GM21825 (cell line): Measurements from ENCODE around the gene DEGS1.
"Not testable (repeated sequence)": the region's sequence is repeated elsewhere in the genome, so short reads cannot be mapped to it uniquely, and the experiment has no call there.

Experiments used
- ATAC-seq: cut with Tn5 transposase; IDR thresholded peaks from one replicate; pipeline ENCODE4 v1.9.1; 2021; ENCODE audit warnings: mild to moderate bottlenecking, moderate library complexity; ENCODE audit not compliant: unreplicated experiment

The DEGS1 gene

DNA sequence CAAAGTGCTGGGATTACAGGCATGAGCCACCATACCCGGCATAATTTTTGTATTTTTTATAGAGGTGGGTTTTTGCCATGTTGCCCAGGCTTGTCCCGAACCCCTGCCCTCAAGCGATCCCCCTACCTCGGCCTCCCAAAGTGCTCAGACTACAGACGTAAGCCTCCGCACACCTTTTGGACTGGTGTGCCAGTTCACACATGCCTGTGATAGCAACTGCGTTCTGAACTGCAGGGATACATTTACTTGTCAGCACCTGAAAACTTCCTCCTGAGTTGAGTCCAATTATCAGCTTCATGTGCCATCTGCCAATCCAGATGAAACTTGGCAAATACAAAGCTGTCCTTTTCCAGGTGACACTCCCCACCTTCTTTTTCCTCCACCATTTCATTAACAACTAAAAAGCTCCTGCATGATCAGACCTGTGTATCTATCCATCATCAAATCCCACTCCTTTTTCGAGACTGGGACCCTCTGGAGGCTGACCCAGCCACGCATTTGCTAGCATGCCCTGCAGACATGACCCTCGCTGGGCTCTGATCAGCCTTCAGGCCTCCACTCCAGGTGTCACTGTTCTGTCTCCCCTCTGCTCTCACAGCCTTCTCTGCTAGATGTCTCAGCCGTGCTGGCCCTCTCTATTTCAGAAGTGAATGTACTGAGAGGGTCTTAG lies 2.1 kb upstream of the DEGS1 start:
- ATAC-seq, result no peak

DNA sequence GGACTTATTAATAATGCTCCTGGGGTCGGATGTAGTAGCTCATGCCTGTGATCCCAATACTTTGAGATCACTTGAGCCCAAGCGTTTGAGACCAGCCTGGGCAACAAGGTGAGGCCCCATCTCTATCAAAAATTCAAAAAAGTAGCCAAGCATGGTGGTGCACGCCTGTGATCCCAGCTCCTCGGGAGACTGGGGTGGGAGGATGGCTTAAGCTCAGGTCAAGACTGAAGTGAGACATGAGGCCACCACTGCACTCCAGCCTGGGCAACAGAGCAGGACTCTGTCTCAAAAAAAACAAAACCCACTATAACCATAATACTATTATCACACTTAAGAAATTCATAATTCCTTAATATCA lies 1.6 kb upstream of the DEGS1 start:
- ATAC-seq, result no peak

DNA sequence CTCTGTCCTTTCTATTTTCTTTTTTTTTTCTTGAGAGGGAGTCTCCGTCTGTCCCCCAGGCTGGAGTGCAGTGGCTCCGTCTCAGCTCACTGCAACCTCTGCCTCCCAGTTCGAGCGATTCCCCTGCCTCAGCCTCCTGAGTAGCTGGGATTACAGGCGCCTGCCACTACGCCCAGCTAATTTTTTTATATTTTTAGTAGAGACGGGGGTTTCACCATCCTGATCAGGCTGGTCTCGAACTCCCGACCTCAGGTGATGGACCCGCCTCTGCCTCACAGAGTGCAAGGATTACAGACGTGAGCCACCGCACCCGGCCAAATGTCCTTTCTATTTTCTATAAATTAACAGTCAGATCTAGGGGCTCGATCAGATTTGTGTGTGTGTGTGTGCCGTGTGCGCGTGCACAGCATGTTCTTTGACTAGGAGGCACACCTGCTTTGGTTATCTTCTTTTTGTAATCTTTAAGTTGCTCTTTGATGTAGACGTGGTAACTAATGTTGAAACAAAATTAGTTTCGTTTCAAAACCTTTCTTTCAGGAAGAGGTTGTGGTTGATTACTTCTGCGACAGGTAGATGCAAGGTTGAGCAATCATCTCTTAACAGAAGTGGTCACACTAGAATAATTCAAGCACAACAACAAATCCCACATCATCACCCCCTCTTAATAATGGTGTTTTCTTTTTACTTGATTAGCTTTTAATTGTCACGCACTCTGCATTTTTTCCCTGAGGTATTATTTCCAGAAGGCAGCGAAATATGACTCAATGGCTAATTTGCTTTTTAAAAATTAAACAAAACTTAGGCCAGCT lies 779 bp upstream of the DEGS1 start:
- ATAC-seq, result peak; percentile 40

DNA sequence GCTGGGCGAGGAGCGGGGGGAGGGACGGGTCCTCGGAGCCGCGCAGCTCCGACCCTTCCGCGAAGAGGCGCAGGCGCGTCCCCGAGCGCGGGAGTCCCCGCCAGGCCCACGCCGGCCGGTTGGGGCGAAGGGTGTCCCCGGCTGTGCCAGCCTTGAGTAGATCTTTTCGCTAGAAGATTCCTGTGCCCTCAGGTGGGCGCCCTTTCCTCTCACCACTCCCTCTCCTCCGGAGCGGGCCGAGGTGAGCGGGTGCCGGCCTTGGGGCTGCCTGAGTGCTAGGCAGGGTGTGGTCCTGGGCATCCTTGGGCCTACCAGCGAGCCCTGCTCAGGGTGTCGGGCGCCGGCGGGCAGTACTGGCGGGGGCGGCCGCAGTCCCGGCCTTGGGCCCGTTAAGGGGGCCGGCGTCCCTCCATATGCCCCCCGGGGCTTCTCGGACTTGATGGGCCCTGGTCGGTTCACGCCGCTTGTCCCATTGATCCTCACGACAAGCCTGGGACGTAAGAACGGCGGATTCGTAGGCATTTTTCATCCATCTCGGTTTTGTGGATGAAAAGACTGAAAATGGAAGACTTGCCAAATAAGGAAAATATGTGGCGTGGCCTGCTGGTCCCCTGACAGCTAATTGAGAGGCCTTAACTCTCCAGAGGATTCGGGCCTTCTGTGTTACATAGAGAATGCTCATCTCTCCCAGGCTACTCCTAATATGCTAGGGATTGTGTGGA lies 712 bp downstream of the DEGS1 start:
- ATAC-seq, result peak; percentile 47

DNA sequence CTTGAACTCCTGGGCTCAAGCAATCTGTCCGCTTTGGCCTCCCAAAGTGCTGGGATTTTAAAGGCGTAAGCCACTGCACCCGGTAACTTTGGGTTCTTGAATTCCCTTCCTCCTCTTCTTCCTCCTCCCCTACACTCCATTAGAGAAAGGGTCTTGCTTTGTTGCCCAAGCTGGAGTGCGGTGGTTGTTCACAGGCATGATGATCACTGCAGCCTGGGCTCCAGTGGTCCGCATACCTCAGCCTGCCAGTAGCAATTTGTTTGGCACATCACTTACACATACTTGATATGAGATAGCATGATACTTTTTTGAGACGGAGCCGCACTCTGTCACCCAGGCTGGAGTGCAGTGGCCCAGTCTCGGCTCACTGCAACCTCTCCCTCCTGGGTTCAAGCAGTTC lies 2.2 kb downstream of the DEGS1 start:
- no peak for ATAC-seq

DNA sequence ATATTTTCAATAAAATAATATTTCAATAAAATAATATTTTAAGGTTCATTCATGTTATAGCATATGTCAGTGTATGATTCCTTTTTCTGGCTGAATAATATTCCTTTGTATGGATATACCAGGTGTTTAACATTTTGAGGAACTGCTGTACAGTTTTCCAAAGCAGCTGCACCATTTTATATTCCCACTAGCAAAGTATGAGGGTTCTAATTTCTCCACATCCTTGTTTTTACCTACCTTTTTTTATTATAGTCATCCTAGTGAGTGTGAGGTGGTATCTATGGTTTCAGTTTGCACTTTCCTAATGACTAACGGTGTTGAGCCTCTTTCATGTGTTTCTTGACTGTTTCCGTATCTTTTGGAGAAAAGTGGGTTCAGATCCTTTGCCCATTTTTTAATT lies 5.2 kb downstream of the DEGS1 start:
- ATAC-seq, result no peak

DNA sequence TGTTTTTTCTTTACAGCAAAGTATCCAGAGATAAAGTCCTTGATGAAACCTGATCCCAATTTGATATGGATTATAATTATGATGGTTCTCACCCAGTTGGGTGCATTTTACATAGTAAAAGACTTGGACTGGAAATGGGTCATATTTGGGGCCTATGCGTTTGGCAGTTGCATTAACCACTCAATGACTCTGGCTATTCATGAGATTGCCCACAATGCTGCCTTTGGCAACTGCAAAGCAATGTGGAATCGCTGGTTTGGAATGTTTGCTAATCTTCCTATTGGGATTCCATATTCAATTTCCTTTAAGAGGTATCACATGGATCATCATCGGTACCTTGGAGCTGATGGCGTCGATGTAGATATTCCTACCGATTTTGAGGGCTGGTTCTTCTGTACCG lies 6.5 kb downstream of the DEGS1 start:
- no peak for ATAC-seq

DNA sequence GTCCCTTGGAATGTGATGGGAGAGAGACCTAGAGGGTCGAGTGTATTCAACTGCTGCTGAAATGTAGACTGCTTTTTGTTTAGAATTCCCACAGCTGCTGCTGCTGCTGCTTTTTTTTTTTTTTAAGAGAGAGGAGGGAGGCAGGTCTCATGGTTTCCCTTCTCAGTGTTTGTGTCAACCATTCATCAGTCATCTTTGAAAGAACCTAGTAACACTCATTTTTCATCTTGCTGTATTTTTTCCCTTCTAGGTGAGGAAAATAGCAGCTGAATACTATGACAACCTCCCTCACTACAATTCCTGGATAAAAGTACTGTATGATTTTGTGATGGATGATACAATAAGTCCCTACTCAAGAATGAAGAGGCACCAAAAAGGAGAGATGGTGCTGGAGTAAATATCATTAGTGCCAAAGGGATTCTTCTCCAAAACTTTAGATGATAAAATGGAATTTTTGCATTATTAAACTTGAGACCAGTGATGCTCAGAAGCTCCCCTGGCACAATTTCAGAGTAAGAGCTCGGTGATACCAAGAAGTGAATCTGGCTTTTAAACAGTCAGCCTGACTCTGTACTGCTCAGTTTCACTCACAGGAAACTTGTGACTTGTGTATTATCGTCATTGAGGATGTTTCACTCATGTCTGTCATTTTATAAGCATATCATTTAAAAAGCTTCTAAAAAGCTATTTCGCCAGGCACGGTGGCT lies 9.2 kb downstream of the DEGS1 start:
- no peak for ATAC-seq

DNA sequence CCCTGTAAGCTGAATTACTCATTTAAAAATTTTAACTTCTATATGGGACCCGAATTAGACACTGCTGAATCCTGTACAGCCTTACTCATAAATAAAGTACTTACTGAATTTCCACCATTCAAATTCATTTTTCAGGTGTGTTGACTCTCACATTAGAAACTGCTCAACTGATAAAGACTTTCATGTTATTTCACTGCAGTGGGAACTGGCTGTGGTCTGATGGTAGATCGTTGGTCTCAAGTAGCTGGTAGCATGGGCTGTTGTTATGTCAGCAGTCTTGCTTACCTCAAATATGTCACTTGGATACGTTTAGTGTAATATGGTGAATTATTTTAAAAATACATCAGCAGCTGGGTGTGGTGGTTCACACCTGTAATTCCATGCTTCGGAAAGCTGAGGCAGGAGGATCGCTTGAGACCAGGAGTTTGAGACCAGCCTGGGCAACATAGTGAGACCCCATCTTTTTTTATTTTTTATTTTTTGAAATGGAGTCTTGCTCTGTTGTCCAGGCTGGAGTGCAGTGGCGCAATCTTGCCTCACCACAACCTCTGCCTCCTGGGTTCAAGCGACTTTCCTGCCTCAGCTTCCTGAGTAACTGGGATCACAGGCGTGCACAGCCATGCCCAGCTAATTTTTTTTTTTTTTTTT lies 10.4 kb downstream of the DEGS1 start:
- no peak for ATAC-seq

DNA sequence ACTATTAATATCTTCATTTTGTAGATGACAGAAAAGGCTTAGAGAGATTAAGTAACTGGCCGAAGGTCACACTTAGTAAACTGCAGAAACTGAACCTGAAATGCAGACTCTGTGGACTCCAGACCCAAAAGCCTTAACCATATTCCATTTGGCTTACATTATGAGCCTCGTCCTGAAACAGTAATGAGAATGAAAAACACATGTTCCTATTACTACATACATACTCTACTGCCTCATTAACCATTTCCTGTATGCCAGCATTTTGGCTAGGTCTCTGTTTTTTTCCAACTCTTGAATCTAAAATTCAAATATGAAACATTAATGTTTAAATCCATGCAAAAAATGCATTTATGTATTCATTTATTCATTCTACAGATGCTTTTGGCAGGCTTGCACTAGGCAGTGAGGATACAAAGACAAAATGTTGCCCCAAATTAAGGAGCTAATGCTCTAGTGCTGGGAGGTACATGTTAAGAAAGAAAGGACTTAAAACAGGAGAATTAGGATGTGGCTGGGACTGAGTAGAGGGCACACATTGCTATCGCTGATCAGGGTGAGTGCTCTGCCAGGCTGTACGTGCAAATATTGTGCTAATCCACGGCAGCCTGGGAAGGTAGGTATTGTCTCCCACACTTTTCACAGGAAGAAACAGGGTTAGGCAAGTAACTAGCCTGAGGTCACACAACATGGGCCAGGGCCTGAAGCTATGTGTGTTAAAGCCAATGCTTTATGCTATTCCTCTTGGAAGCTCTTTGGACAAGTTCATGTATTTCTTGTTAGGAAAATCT lies 14.0 kb downstream of the DEGS1 start:
- no peak for ATAC-seq

DNA sequence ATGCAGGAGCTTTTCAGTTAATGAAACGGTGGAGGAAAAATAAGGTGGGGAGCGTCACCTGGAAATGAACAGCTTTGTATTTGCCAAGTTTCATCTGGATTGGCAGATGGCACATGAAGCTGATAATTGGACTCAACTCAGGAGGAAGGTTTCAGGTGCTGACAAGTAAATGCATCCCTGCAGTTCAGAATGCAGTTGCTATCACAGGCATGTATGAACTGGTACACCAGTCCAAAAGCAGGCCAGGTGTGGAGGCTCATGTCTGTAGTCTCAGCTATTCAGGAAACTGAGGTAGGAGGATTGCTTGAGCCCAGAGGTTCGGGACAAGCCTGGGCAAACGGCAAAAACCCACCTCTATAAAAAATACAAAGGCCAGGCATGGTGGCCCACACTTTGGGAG lies 15.5 kb downstream of the DEGS1 start:
- ATAC-seq, result no peak

DNA sequence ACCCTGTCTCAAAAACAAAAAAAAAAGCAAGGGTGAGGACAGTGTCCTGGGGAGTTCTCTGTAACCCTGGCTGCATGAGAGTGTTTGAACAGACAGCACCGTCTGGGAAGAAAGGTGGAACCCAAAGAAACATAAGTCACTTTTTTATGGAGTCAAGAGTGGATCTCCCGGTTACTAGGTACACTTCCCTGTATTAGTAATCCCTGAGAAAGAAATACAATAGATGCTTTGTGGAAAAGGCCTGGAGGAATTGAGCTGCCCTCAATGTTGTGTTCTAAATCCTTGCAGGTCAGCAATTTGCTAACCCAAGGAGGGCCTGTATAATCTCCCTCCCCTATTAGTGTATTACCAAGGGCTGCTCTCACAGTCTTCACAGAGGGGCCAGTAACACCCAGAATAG lies 16.6 kb downstream of the DEGS1 start:
- ATAC-seq, result no peak

DNA sequence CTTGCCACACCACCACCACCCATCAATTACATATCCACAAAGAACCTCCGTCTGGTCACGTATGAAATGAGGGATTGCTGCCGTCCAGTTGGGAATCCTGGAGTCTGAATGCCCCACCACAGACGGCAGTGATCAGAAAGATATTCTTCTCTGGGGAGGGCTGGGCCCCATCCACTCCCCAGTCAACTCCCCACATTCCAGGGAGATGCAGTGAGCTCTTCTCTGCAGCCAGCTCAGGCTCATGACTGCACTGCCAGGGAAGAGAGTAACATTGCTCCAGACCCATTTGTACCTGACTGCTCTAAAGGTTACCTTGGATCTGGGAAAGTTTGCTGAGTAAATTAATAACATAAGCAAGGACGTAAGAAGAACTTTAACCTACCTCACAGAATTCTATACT lies 18.3 kb downstream of the DEGS1 start:
- no peak for ATAC-seq

DNA sequence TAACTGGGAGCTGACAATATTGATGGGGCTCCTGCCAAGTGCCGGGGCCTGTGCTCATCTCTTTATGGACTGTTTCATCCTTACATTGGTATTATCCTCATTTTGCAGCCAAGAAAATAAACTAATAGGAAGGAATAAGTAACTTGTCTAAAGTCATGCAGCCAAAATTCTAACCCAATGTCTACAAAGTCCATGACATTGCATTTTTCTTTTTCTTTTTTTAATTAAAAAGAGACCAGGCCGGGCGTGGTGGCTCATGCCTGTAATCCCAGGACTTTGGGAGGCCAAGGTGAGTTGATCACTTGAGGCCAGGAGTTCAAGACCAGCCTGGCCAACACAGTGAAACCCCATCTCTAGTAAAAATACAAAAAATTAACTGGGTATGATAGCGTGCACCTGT lies 18.8 kb downstream of the DEGS1 start:
- no peak for ATAC-seq

DNA sequence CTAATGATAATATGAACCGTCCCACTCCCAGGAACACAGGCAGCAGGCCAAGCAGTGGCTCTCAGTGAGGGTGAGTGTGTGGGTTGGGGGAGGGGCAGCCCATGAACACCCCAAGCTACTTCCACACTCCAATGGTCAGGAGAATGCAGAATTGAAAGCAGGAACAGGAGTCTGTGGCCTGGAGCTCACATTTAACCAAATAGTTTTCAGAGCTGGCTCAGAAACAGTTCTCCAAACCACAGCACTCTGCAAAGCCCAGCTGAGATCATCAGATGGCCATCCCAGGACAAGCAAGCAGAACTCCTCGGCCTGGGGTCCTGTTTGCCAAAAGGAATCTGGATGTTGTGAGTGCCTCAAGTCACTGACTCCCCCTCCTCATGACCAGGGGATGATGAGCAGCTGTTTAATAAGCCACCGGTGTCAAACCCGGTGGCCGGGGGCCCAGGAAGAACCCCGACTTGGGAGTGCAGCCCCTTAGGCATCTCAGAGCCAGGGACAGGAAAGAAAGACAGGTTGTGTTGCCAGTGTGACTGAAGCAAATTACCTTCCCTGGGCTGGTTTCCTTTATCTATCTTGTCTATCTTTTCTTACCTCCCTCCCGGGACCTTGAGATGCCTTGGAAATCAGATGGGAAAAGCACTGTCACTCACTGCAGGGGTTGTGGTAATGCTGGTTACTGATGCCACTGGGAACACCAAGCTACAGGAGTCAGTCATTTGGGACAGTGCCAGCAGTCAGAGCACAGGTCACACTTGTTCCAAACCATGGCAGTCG lies 20.4 kb downstream of the DEGS1 start:
- ATAC-seq, result peak; percentile 72

DNA sequence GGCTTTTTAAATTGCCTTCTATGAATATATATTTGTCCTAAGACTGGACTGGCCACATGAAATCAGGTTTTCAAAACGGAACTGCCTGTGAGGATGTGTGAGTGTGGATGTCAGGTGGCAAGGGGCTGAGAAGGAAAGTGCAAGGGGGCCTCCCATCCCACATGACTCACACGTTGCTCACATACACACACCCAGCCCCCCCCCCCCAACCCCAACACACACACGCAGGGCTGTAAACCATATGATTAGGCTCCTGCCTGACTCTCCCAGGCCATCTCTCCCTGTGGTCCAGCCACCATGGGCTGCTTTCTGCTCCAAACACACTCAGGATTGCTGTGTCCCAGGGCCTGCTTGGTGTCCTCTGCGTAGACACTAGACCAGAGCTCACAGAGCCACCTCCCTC lies 22.4 kb downstream of the DEGS1 start:
- ATAC-seq, result peak; percentile 45

DNA sequence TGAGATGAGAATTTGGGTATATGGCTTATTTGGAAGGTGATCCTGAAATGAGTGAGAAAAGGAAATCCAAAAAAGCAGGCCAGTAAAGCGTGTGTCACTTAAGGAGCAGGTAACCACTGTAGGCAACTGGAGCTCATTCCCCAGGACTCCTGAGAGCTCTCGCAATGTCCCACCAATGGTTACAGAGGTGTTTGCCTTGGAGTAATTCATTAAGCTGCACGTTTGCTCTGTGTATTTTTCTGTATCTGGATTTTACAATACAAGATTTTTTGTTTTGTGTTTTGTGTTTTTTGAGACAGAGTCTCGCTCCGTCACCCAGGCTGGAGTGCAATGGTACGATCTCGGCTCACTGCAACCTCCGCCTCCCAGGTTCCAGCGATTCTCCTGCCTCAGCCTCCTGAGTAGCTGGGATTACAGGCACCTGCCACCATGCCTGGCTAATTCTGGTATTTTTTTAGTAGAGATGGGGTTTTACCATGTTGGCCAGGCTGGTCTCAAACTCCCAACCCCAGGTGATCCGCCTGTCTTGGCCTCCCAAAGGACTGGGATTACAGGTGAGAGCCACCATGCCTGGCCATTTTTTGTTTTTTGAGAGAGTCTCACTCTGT lies 23.0 kb downstream of the DEGS1 start:
- ATAC-seq, result not testable (repeated sequence)

DNA sequence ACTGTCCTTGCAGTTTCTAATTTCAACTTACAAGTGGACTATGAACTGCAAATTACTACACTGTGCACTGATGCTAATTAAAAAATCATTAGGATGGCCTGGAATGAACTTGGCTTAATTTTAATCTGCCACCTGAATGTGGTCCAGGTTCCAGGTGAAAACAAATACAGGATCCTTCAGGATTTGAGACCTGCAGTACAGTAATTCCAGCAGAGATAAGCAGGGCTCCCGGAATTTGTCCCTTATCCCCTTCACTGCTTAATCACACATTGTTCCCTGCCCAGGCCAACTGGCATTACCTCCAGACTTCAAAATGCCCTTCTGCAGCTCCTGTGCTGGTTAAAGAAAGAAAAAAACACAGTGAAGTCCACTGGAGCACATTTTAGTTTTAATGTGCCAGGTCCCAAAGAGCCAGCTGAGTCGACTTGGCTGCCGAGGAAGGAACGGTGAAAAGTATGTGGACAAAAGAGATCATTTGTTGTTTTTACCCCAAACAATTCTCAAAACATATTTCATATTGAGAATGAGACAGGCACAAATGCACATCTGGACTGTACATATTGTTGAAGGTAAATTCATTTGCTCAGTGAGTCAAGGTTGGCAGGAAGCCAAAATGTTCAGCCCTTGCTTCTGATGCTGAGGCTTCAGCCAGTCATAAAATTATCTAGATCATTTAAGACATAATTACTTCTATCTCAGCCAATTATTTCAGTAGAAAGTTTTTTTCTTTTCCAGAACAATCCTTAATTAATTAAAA lies 28.3 kb downstream of the DEGS1 start:
- ATAC-seq, result no peak
